Right ventricle myocardium superior (tissue), 1 donor: Measurements from ENCODE around the gene PSEN1. TPM values are rescaled to one million over a fixed set of nuclear protein-coding genes. Genes with fewer than 3 reads are reported as not detected.

Experiments
- ATAC-seq: fragments of 200-7000 bp; cut with Tn5 transposase; one replicate; pipeline ENCODE4 v1.9.1; 2020; ENCODE audit warnings: mild to moderate bottlenecking; ENCODE audit not compliant: poor library complexity
- DNase-seq: peaks from one replicate; pipeline ENCODE4 v3.0.0-alpha.2; 2020
- intact Hi-C: fragments of 100-400 bp; cut with DNase I; formaldehyde crosslinking; loops from one replicate; pipeline ENCODE4 v1.11.2; 2022
- total RNA-seq: library from RNA; stranded (reverse); fragmentation: NEBNext Ultra II Directional; extraction: Animal tissue kit (Norgen Biotek cat#: 25700); gene quantifications from one replicate; pipeline ENCODE4 v1.2.1, GENCODE V29; 2021
- donor health status: DM: no; HTN: yes; CAD: no; lungs with severe emphysema.

Gene PSEN1
- total RNA-seq, 1 donor from 2014 or later: 21.5 TPM

- DNase-seq: peak; percentile 16
- no peak for ATAC-seq
- intact Hi-C loops: no loop called here
Measured at GRCh38 chr14:73258845-73259611, 122.7 kb downstream of the PSEN1 start.

- intact Hi-C loops: no loop called here
- ATAC-seq (no peak), DNase-seq (no peak)
Measured at GRCh38 chr14:73259837-73260236, 123.5 kb downstream of the PSEN1 start.

- intact Hi-C loops: no loop called here
- ATAC-seq (no peak), DNase-seq (peak; percentile 17)
Measured at GRCh38 chr14:73260574-73260973, 124.3 kb downstream of the PSEN1 start.

- intact Hi-C loops: no loop called here
- DNase-seq (no peak), ATAC-seq (no peak)
Measured at GRCh38 chr14:73261075-73261474, 124.8 kb downstream of the PSEN1 start.

GRCh38 chr14:73261520-73262426 is 125.5 kb downstream of the PSEN1 start:
- no peak for DNase-seq
- intact Hi-C loops: no loop called here
- no peak for ATAC-seq

- intact Hi-C loops: no loop called here
- no peak for DNase-seq
- no peak for ATAC-seq
Measured at GRCh38 chr14:73262427-73263183, 126.3 kb downstream of the PSEN1 start.

- ATAC-seq (no peak), DNase-seq (no peak)
- intact Hi-C loops: no loop called here
Measured at GRCh38 chr14:73263606-73264005, 127.3 kb downstream of the PSEN1 start.

GRCh38 chr14:73264080-73264884 is 128.0 kb downstream of the PSEN1 start:
- no peak for DNase-seq
- intact Hi-C loops: no loop called here
- no peak for ATAC-seq

GRCh38 chr14:73264885-73265720 is 128.8 kb downstream of the PSEN1 start:
- ATAC-seq: no peak
- intact Hi-C loops: no loop called here
- DNase-seq: no peak

GRCh38 chr14:73265721-73266046 is 129.4 kb downstream of the PSEN1 start:
- ATAC-seq: no peak
- intact Hi-C loops: no loop called here
- DNase-seq: no peak

- DNase-seq (no peak), ATAC-seq (no peak)
- intact Hi-C loops: no loop called here
Measured at GRCh38 chr14:73266317-73266716, 130.0 kb downstream of the PSEN1 start.

GRCh38 chr14:73267474-73267873 is 131.2 kb downstream of the PSEN1 start:
- intact Hi-C loops: no loop called here
- ATAC-seq: no peak
- no peak for DNase-seq

GRCh38 chr14:73269729-73270531 is 133.6 kb downstream of the PSEN1 start:
- intact Hi-C loops: no loop called here
- ATAC-seq (peak; percentile 85), DNase-seq (peak; percentile 79)

GRCh38 chr14:73272393-73272792 is 136.1 kb downstream of the PSEN1 start:
- no peak for ATAC-seq
- intact Hi-C loops: no loop called here
- DNase-seq: no peak
